ENCODE measurements around the gene CD300H. TPM values are rescaled to one million over a fixed set of nuclear protein-coding genes. Genes with fewer than 3 reads are reported as not detected.

The CD300H gene
- total RNA-seq, 1 donor from 2014 or later = not detected

DNA sequence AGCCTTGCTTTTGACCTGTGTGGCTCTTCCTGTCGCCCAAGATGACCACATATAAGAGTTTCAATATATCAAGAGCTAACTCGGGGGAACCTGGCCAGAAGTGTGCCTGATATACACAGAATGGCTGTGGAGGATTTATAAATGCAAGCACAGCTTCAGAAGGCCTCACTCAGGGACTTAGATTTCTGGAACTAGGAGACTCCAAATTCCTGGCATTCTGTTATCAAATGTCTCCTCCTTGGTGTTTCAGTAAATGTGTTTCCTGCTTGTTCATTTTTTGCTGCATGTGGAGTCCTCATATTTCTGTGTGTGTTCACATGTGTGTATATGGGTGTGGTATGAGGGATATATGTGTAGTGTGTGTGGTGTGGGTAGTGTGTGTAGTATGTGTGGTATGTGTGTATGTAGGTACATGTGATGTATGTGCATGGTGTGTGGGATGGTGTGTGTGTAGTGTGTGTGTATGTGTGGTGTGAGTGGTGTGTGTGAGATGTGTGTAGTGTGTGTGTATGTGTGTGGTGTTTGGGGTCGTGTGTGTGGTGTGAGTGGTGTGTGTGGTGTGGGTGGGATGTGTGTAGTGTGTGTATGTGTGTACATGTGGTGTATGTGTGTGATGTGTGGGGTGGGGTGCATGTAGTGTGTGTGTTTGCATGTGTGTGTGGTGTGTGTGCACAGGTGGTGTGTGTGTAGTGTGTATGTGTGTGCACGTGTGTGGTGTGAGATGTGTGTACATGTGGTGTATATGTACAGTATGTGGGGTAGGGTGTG lies 981 bp upstream of the CD300H start:
- H3K79me2 ChIP-seq (ENCODE audit: insufficient read depth, low read length) = no peaks in the 10 kb centered on the region
- H3K27me3 ChIP-seq (ENCODE audit: insufficient read depth, low read length) = peaks cover 19% of the 10 kb centered on the region
- no peak overlapping the region for H3K4me2 ChIP-seq (ENCODE audit: low read length)
- H3K9me3 ChIP-seq (ENCODE audit: insufficient read depth, low read depth, low read length) = peaks cover 6% of the 10 kb centered on the region
- no peak overlapping the region for H2AFZ ChIP-seq (ENCODE audit: low read depth, low read length)
- Mint-ChIP-seq H3K4me3 (ENCODE audit: unreplicated experiment) (no peak overlapping the region), H3K4me1 (ENCODE audit: low read depth, unreplicated experiment) (peaks cover 20% of the 10 kb centered on the region), H3K27me3 (ENCODE audit: low read depth, unreplicated experiment) (peaks cover 17% of the 10 kb centered on the region), H3K36me3 (ENCODE audit: low read depth, unreplicated experiment) (peaks cover 2% of the 10 kb centered on the region), H3K9me3 (ENCODE audit: unreplicated experiment) (peaks cover 11% of the 10 kb centered on the region), H3K27ac (ENCODE audit: unreplicated experiment) (peak overlapping the region; percentile 37)
- H4K20me1 ChIP-seq (ENCODE audit: insufficient read depth, low read length) = peaks cover 8% of the 10 kb centered on the region
- H3K4me1 ChIP-seq (ENCODE audit: insufficient read depth, low read length) = peaks cover 11% of the 10 kb centered on the region
- no peak overlapping the region for H3K4me3 ChIP-seq (ENCODE audit: insufficient read depth, low read depth, low read length)
- H3K27ac ChIP-seq (ENCODE audit: low read depth, low read length) = no peak overlapping the region
- peak; percentile 54 for FAIRE-seq
- H3K9ac ChIP-seq (ENCODE audit: low read length) = peak overlapping the region; percentile 65
- H3K36me3 ChIP-seq (ENCODE audit: insufficient read depth, low read length) = no peaks in the 10 kb centered on the region
- TF ChIP-seq, protein P1, sequence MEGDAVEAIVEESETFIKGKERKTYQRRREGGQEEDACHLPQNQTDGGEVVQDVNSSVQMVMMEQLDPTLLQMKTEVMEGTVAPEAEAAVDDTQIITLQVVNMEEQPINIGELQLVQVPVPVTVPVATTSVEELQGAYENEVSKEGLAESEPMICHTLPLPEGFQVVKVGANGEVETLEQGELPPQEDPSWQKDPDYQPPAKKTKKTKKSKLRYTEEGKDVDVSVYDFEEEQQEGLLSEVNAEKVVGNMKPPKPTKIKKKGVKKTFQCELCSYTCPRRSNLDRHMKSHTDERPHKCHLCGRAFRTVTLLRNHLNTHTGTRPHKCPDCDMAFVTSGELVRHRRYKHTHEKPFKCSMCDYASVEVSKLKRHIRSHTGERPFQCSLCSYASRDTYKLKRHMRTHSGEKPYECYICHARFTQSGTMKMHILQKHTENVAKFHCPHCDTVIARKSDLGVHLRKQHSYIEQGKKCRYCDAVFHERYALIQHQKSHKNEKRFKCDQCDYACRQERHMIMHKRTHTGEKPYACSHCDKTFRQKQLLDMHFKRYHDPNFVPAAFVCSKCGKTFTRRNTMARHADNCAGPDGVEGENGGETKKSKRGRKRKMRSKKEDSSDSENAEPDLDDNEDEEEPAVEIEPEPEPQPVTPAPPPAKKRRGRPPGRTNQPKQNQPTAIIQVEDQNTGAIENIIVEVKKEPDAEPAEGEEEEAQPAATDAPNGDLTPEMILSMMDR (IDR thresholded peaks at IDR 0.05; ENCODE audit: insufficient read depth, low read depth, low read length) = no peak
- no peak for TF ChIP-seq EZH2 (IDR thresholded peaks at IDR 0.05; ENCODE audit: insufficient read depth, low read length)
- DNase-seq (ENCODE audit: low read depth) = peak; percentile 81

DNA sequence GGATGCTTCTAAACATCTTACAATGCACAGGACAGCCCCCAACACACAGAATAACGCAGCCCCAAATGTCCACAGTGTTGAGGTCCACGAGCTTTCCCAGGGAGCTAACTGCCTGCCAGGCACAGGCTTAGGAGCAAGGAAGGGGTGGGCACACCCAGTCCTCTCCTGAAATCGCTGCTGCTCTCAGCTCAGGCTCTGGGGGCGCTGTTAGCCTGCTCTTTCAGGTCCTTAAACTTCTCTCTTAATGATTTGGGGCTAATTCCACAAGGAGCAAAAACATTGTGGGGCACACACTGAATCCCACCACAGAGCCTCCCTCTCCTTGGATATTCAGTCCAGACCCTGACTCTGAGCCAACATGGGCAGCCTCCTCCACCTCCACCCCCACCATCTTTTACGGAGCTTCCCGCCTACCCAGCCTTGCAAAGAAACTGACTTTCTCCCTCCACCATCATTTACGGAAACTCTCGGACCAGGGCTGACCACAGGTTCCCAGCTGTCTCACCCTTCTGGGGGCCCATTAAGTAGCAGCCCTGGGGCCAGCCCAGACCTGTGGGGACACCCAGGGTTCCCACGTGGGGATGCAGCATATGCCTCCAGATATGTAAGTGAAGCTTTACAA lies 1.1 kb downstream of the CD300H start:
- Histone ChIP-seq H3K9ac (ENCODE audit: low read length) (no peak overlapping the region), H2AFZ (ENCODE audit: low read depth, low read length) (no peak overlapping the region), H3K79me2 (ENCODE audit: insufficient read depth, low read length) (no peaks in the 10 kb centered on the region), H3K27ac (ENCODE audit: low read depth, low read length) (no peak overlapping the region), H3K4me2 (ENCODE audit: low read length) (no peak overlapping the region), H3K27me3 (ENCODE audit: insufficient read depth, low read length) (peaks cover 7% of the 10 kb centered on the region), H3K9me3 (ENCODE audit: insufficient read depth, low read depth, low read length) (peaks cover 6% of the 10 kb centered on the region), H3K36me3 (ENCODE audit: insufficient read depth, low read length) (no peaks in the 10 kb centered on the region), H3K4me3 (ENCODE audit: insufficient read depth, low read depth, low read length) (no peak overlapping the region), H4K20me1 (ENCODE audit: insufficient read depth, low read length) (peaks cover 8% of the 10 kb centered on the region), H3K4me1 (ENCODE audit: insufficient read depth, low read length) (peaks cover 11% of the 10 kb centered on the region)
- peak; percentile 25 for DNase-seq (ENCODE audit: low read depth)
- Mint-ChIP-seq H3K27me3 (ENCODE audit: low read depth, unreplicated experiment) (peaks cover 23% of the 10 kb centered on the region), H3K9me3 (ENCODE audit: unreplicated experiment) (peaks cover 2% of the 10 kb centered on the region), H3K36me3 (ENCODE audit: low read depth, unreplicated experiment) (no peaks in the 10 kb centered on the region), H3K4me3 (ENCODE audit: unreplicated experiment) (no peak overlapping the region), H3K4me1 (ENCODE audit: low read depth, unreplicated experiment) (peaks cover 20% of the 10 kb centered on the region), H3K27ac (ENCODE audit: unreplicated experiment) (no peak overlapping the region)
- no peak for FAIRE-seq
- TF ChIP-seq, protein P1 (IDR thresholded peaks at IDR 0.05; ENCODE audit: insufficient read depth, low read depth, low read length) = peak; percentile 49
- no peak for TF ChIP-seq EZH2 (IDR thresholded peaks at IDR 0.05; ENCODE audit: insufficient read depth, low read length)

DNA sequence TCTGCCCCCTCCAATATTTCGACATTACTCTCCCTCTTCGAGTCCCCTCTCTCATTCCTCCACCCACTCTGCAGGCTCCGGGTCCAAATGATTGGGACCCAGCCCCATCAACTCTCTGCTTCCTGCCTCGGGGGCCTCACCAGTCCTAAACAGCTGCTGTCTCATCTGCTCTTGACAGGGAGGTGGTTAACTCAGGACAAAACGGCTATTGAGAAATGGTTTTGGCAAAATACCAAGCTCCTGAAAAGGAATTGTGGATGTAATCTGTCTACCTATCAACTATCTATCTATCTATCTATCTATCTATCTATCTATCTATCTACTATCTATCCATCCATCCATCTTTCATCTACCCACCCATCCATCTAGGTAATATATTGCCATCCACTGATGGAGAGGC lies 2.2 kb downstream of the CD300H start:
- peaks cover 2% of the 10 kb centered on the region for H3K9me3 Mint-ChIP-seq (ENCODE audit: unreplicated experiment)

More for the DNA sequence above, 2.2 kb downstream of the CD300H start:
- Mint-ChIP-seq H3K4me3 (ENCODE audit: unreplicated experiment) (no peak overlapping the region), H3K4me1 (ENCODE audit: low read depth, unreplicated experiment) (peaks cover 16% of the 10 kb centered on the region), H3K27me3 (ENCODE audit: low read depth, unreplicated experiment) (peaks cover 32% of the 10 kb centered on the region), H3K27ac (ENCODE audit: unreplicated experiment) (no peak overlapping the region), H3K36me3 (ENCODE audit: low read depth, unreplicated experiment) (no peaks in the 10 kb centered on the region)
- Histone ChIP-seq H3K4me2 (ENCODE audit: low read length) (no peak overlapping the region), H3K4me1 (ENCODE audit: insufficient read depth, low read length) (peaks cover 9% of the 10 kb centered on the region), H4K20me1 (ENCODE audit: insufficient read depth, low read length) (peaks cover 8% of the 10 kb centered on the region), H2AFZ (ENCODE audit: low read depth, low read length) (no peak overlapping the region), H3K9ac (ENCODE audit: low read length) (no peak overlapping the region), H3K27ac (ENCODE audit: low read depth, low read length) (no peak overlapping the region), H3K79me2 (ENCODE audit: insufficient read depth, low read length) (no peaks in the 10 kb centered on the region), H3K4me3 (ENCODE audit: insufficient read depth, low read depth, low read length) (no peak overlapping the region), H3K36me3 (ENCODE audit: insufficient read depth, low read length) (no peaks in the 10 kb centered on the region), H3K27me3 (ENCODE audit: insufficient read depth, low read length) (peaks cover 3% of the 10 kb centered on the region), H3K9me3 (ENCODE audit: insufficient read depth, low read depth, low read length) (peaks cover 6% of the 10 kb centered on the region)
- FAIRE-seq (no peak), DNase-seq (ENCODE audit: low read depth) (no peak)
- TF ChIP-seq EZH2 (IDR thresholded peaks at IDR 0.05; ENCODE audit: insufficient read depth, low read length) = no peak
- TF ChIP-seq, protein P1 (IDR thresholded peaks at IDR 0.05; ENCODE audit: insufficient read depth, low read depth, low read length) = no peak
